Activated CD4-positive, alpha-beta memory T cell treated with anti-CD3 and anti-CD28 coated beads, Interleukin-2, amount 10 ng/mL, durations not matched to agents 7 days and 5 days (primary cell): Measurements from ENCODE around the gene NETO2. TPM values are rescaled to one million over a fixed set of nuclear protein-coding genes. Genes with fewer than 3 reads are reported as not detected.
"Not testable (repeated sequence)": the region's sequence is repeated elsewhere in the genome, so short reads cannot be mapped to it uniquely, and the experiment has no call there.

Experiments
- CTCF ChIA-PET: fragments of 350-600 bp; sonication (Branson Sonifier 250); formaldehyde crosslinking; loops from one replicate; lab custom pipeline; 2021; ENCODE audit warnings: antibody characterized with exemption, inconsistent platforms; lab: Charles Lee
- POLR2A ChIA-PET: fragments of 350-600 bp; sonication (Branson Sonifier 250); formaldehyde crosslinking; loops from one replicate; lab custom pipeline; 2021; ENCODE audit warnings: antibody characterized with exemption; lab: Charles Lee
- DNase-seq: peaks from one replicate; pipeline ENCODE4 v3.0.0-alpha.2; 2020
- H3K27ac Mint-ChIP-seq: one replicate; pipeline ENCODE4 v1.8.0; 2021; ENCODE audit warnings: mild to moderate bottlenecking, mixed read lengths
- H3K27me3 Mint-ChIP-seq: one replicate; pipeline ENCODE4 v1.8.0; 2021; ENCODE audit warnings: mixed read lengths
- H3K36me3 Mint-ChIP-seq: one replicate; pipeline ENCODE4 v1.8.0; 2021; ENCODE audit warnings: low read depth, mixed read lengths
- H3K4me1 Mint-ChIP-seq: one replicate; pipeline ENCODE4 v1.8.0; 2021; ENCODE audit warnings: mixed read lengths
- H3K4me3 Mint-ChIP-seq: one replicate; pipeline ENCODE4 v1.8.0; 2021; ENCODE audit warnings: mild to moderate bottlenecking, mixed read lengths
- H3K9me3 Mint-ChIP-seq: one replicate; pipeline ENCODE4 v1.8.0; 2021; ENCODE audit warnings: mixed read lengths
- total RNA-seq, 2 experiments: library from RNA; stranded (reverse); gene quantifications; one replicate each; pipeline ENCODE4 v1.2.3, GENCODE V29; 2021

Gene NETO2
- total RNA-seq, 2 experiments from 2014 or later = 10.4 to 13.5 TPM

GRCh38 chr16:47150067-47150466, 6.3 kb upstream of the NETO2 start:
- Mint-ChIP-seq H3K36me3 (peaks cover 20% of the 10 kb centered on the region), H3K4me3 (no peak overlapping the region), H3K9me3 (peaks cover 6% of the 10 kb centered on the region), H3K27ac (no peak overlapping the region), H3K4me1 (peaks cover 12% of the 10 kb centered on the region), H3K27me3 (peaks cover 12% of the 10 kb centered on the region)
- DNase-seq = peak; percentile 43
- ChIA-PET CTCF (interaction anchor here (1.4 kb wide), 1 partner anchor 9 kb away, joined by 5 read pairs; no protein-coding TSS in a partner anchor), POLR2A (interaction anchor here (1.1 kb wide), 1 partner anchor 311 kb away, joined by 3 read pairs; the partner anchor contains the start of genes ITFG1 and PHKB)

GRCh38 chr16:47144559-47144877, 773 bp upstream of the NETO2 start:
- no peak overlapping the region for H3K27ac Mint-ChIP-seq
- peak overlapping the region; percentile 74 for H3K4me3 Mint-ChIP-seq
- no peaks in the 10 kb centered on the region for H3K36me3 Mint-ChIP-seq
- H3K4me1 Mint-ChIP-seq = peaks cover 31% of the 10 kb centered on the region
- CTCF ChIA-PET = interaction anchor here (1.2 to 5.3 kb wide), 12 partner anchors 16 to 1021 kb away, joined by 3 to 65 read pairs (median 6); partner anchors contain the start of genes DNAJA2, ITFG1 and PHKB
- no peaks in the 10 kb centered on the region for H3K9me3 Mint-ChIP-seq
- POLR2A ChIA-PET = interaction anchor here (1.3 to 3.5 kb wide), 5 partner anchors 12 to 316 kb away, joined by 3 to 29 read pairs (median 4); partner anchors contain the start of genes DNAJA2, ITFG1 and PHKB
- peaks cover 17% of the 10 kb centered on the region for H3K27me3 Mint-ChIP-seq
- no peak for DNase-seq

GRCh38 chr16:47142821-47143676, 696 bp downstream of the NETO2 start:
- peak overlapping the region; percentile 81 for H3K4me3 Mint-ChIP-seq
- no peaks in the 10 kb centered on the region for H3K36me3 Mint-ChIP-seq
- ChIA-PET POLR2A (interaction anchor here (0.7 to 3.5 kb wide), 14 partner anchors 19 to 1101 kb away, joined by 3 to 29 read pairs (median 4); partner anchors contain the start of genes DNAJA2, ITFG1, LONP2 and PHKB), CTCF (interaction anchor here (0.6 to 5.3 kb wide), 27 partner anchors 11 to 1022 kb away, joined by 3 to 65 read pairs (median 4); partner anchors contain the start of genes DNAJA2, ITFG1 and PHKB)
- DNase-seq = peak; percentile 80
- H3K4me1 Mint-ChIP-seq = peaks cover 45% of the 10 kb centered on the region
- no peak overlapping the region for H3K27ac Mint-ChIP-seq
- H3K27me3 Mint-ChIP-seq = peaks cover 17% of the 10 kb centered on the region
- H3K9me3 Mint-ChIP-seq = no peaks in the 10 kb centered on the region

GRCh38 chr16:47142486-47142820, 1.3 kb downstream of the NETO2 start:
- H3K9me3 Mint-ChIP-seq = no peaks in the 10 kb centered on the region
- no peak for DNase-seq
- no peaks in the 10 kb centered on the region for H3K36me3 Mint-ChIP-seq
- H3K4me1 Mint-ChIP-seq = peaks cover 51% of the 10 kb centered on the region
- H3K4me3 Mint-ChIP-seq = peak overlapping the region; percentile 81
- peak overlapping the region; percentile 32 for H3K27ac Mint-ChIP-seq
- ChIA-PET CTCF (interaction anchor here (0.8 to 5.3 kb wide), 23 partner anchors 10 to 1023 kb away, joined by 3 to 65 read pairs (median 6); partner anchors contain the start of genes DNAJA2, ITFG1 and PHKB), POLR2A (interaction anchor here (1.1 to 3.5 kb wide), 7 partner anchors 29 to 320 kb away, joined by 3 to 29 read pairs (median 7); partner anchors contain the start of genes DNAJA2, ITFG1 and PHKB)
- peaks cover 17% of the 10 kb centered on the region for H3K27me3 Mint-ChIP-seq

DNA sequence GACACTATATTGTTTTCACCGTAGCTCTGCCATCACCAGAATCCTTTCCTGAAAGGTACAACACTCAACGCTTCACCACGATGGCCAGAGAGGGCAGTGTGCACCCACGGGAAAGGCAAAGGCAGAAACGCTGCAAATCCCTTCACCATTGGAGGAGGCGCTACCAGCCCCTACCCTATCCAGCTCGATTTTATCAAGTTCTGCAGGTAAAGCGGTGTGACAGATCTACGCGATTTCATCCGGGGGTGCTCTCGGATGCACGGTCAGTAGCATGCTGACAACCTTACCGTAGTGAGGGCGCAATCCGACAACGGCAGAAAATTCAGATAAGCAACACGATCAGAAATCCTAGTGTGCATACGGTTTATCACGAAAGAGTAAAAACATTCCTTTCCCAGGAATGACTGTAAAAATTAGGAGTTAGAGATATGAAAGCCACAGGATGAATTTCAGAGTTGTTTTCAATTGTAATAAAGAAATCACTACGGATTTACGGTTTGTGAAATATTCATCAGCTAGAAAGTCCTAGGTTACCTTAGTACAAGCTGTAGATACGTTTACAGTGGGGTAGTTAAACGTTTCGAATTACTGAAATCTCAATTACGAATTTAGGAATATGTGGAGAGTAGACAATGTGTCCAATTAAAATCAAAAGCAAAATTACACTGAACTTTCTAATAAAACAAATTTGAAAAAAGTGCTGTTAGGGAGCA, 1.8 kb downstream of the NETO2 start:
- Mint-ChIP-seq H3K27ac (peak overlapping the region; percentile 32), H3K9me3 (no peaks in the 10 kb centered on the region), H3K4me3 (peak overlapping the region; percentile 81), H3K36me3 (no peaks in the 10 kb centered on the region), H3K27me3 (peaks cover 14% of the 10 kb centered on the region), H3K4me1 (peaks cover 55% of the 10 kb centered on the region)
- DNase-seq = peak; percentile 89
- ChIA-PET POLR2A (interaction anchor here (0.7 to 3.5 kb wide), 8 partner anchors 10 to 320 kb away, joined by 3 to 29 read pairs (median 7); partner anchors contain the start of genes DNAJA2, ITFG1 and PHKB), CTCF (interaction anchor here (0.6 to 5.3 kb wide), 44 partner anchors 8 to 1489 kb away, joined by 3 to 65 read pairs (median 4); partner anchors contain the start of genes DNAJA2, ITFG1, PHKB and SIAH1)

- POLR2A ChIA-PET = no interaction called here
Observed at GRCh38 chr16:47140686-47141085, 3.1 kb downstream of the NETO2 start.

GRCh38 chr16:47139561-47140185, 4.1 kb downstream of the NETO2 start:
- ChIA-PET CTCF (interaction anchor here (0.9 to 1.3 kb wide), 3 partner anchors 102 to 916 kb away, joined by 3 to 4 read pairs (median 3); no protein-coding TSS in a partner anchor), POLR2A (no interaction called here)
- DNase-seq = no peak
- Mint-ChIP-seq H3K36me3 (no peaks in the 10 kb centered on the region), H3K27me3 (peaks cover under 1% of the 10 kb centered on the region), H3K4me1 (peaks cover 68% of the 10 kb centered on the region), H3K9me3 (no peaks in the 10 kb centered on the region), H3K4me3 (peak overlapping the region; percentile 19), H3K27ac (peak overlapping the region; percentile 57)

More at GRCh38 chr16:47140686-47141085, 3.1 kb downstream of the NETO2 start:
- no peaks in the 10 kb centered on the region for H3K9me3 Mint-ChIP-seq
- peaks cover 10% of the 10 kb centered on the region for H3K27me3 Mint-ChIP-seq
- H3K36me3 Mint-ChIP-seq = no peaks in the 10 kb centered on the region
- H3K4me1 Mint-ChIP-seq = peaks cover 63% of the 10 kb centered on the region
- CTCF ChIA-PET = interaction anchor here (0.7 to 5.3 kb wide), 14 partner anchors 8 to 1019 kb away, joined by 3 to 65 read pairs (median 6); partner anchors contain the start of genes DNAJA2, ITFG1 and PHKB
- DNase-seq = no peak
- H3K4me3 Mint-ChIP-seq = no peak overlapping the region
- H3K27ac Mint-ChIP-seq = no peak overlapping the region

DNA sequence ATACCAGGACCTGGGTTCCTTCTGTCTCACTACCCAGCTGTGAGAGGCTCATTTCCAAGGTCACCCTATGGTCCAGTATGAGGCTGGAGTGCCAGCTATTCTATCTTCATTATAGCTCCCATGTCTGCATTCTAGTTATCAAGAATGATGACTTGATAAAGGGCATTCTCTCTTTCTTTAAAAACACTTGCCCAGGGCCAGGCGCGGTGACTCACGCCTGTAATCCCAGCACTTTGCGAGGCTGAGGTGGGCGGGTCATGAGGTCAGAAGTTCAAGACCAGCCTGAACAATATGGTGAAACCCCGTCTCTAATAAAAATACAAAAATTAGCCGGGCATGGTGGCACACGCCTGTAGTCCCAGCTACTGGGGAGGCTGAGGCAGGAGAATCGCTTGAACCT, 5.8 kb downstream of the NETO2 start:
- H3K4me3 Mint-ChIP-seq, H3K36me3 Mint-ChIP-seq, H3K9me3 Mint-ChIP-seq, H3K27me3 Mint-ChIP-seq, H3K27ac Mint-ChIP-seq, DNase-seq: not testable (repeated sequence)
- ChIA-PET POLR2A (interaction anchor here (1.0 kb wide), 1 partner anchor 165 kb away, joined by 4 read pairs; the partner anchor contains the start of gene DNAJA2), CTCF (interaction anchor here (0.8 kb wide), 1 partner anchor 19 kb away, joined by 3 read pairs; no protein-coding TSS in a partner anchor)
- H3K4me1 Mint-ChIP-seq = peaks cover 72% of the 10 kb centered on the region

DNA sequence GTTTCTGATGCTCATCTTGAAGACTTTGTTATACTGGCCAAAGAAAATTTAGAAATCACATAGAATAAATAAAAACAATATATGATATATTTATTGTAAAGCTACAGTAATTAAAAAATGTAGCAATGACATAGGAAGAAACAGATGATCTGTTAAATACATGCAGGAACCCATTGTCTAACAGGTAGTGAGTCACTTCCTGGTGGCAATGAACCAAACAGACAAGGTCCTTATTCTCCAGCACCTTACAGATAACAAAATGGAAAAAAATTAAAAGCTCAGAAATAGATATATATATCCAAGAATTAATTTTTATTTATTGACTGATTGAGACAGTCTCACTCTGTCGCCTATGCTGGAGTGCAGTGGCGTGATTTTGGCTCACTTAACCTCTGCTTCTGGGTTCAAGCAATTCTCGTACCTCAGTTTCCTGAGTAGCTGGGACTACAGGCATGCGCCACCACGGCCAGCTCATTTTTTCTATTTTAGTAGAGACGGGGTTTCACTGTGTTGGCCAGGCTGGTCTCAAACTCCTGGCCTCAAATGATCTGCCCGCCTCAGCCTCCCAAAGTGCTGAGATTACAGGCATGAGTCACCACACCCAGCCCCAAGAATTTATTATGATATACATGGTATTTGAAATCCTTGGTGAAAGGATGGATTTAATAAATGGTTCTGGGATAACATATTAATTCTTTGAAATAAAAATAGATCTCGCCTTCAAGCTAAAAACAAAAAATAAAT, 7.5 kb downstream of the NETO2 start:
- peak; percentile 47 for DNase-seq
- ChIA-PET POLR2A (interaction anchor here (0.8 to 1.4 kb wide), 5 partner anchors 15 to 324 kb away, joined by 3 to 10 read pairs (median 4); partner anchors contain the start of genes DNAJA2, ITFG1 and PHKB), CTCF (interaction anchor here (0.7 to 1.6 kb wide), 5 partner anchors 15 to 320 kb away, joined by 3 to 6 read pairs (median 3); no protein-coding TSS in a partner anchor)
- peak overlapping the region; percentile 40 for H3K4me3 Mint-ChIP-seq
- no peaks in the 10 kb centered on the region for H3K9me3 Mint-ChIP-seq
- peak overlapping the region; percentile 86 for H3K27ac Mint-ChIP-seq
- peaks cover 66% of the 10 kb centered on the region for H3K4me1 Mint-ChIP-seq
- H3K27me3 Mint-ChIP-seq = no peaks in the 10 kb centered on the region
- H3K36me3 Mint-ChIP-seq = no peaks in the 10 kb centered on the region

DNA sequence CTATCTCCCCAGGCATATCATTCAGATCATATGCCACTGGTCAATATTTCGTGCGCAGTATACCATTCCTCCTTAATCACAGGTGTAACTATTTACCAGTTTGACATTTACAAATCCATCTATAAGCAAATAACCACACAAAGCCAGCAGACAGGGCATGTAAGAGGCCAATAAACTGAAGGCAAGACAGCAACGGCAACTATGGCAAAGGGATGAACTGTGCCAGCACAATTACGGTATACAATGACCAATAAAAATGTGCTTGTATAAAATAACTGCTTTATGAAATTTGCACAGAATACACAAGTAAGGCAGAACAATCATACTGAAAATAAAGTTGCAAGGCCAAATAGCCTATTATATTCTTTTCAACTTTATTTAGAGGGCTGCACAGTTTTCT, 9.2 kb downstream of the NETO2 start:
- H3K27ac Mint-ChIP-seq = no peak overlapping the region
- H3K36me3 Mint-ChIP-seq = no peaks in the 10 kb centered on the region
- no peak overlapping the region for H3K4me3 Mint-ChIP-seq
- no peaks in the 10 kb centered on the region for H3K9me3 Mint-ChIP-seq
- no peak for DNase-seq
- ChIA-PET POLR2A (no interaction called here), CTCF (interaction anchor here (2.3 kb wide), 1 partner anchor 97 kb away, joined by 5 read pairs; no protein-coding TSS in a partner anchor)
- H3K27me3 Mint-ChIP-seq = no peaks in the 10 kb centered on the region
- H3K4me1 Mint-ChIP-seq = peaks cover 64% of the 10 kb centered on the region

GRCh38 chr16:47132308-47132707, 11.4 kb downstream of the NETO2 start:
- Mint-ChIP-seq H3K27ac (no peak overlapping the region), H3K4me3 (no peak overlapping the region), H3K4me1 (peaks cover 44% of the 10 kb centered on the region), H3K9me3 (no peaks in the 10 kb centered on the region), H3K27me3 (no peaks in the 10 kb centered on the region), H3K36me3 (peaks cover 8% of the 10 kb centered on the region)
- ChIA-PET POLR2A (interaction anchor here (1.2 kb wide), 1 partner anchor 9 kb away, joined by 3 read pairs; no protein-coding TSS in a partner anchor), CTCF (interaction anchor here (1.0 to 3.6 kb wide), 3 partner anchors 9 to 95 kb away, joined by 3 to 23 read pairs (median 4); partner anchors contain the start of gene NETO2)
- DNase-seq = no peak
